Stimulated activated CD8-positive, alpha-beta memory T cell treated with anti-CD3 and anti-CD28 coated beads, Interleukin-2, amount 100 ng/mL, for 1 hour (primary cell): Measurements from ENCODE around the gene TTLL10.
"Not testable (repeated sequence)": the region's sequence is repeated elsewhere in the genome, so short reads cannot be mapped to it uniquely, and the experiment has no call there.

Experiments
- DNase-seq, 2 donors: peaks; one replicate each; pipeline ENCODE4 v3.0.0-alpha.2; 2020; ENCODE audit warnings: low read depth in 2 of 2

The TTLL10 gene

DNA sequence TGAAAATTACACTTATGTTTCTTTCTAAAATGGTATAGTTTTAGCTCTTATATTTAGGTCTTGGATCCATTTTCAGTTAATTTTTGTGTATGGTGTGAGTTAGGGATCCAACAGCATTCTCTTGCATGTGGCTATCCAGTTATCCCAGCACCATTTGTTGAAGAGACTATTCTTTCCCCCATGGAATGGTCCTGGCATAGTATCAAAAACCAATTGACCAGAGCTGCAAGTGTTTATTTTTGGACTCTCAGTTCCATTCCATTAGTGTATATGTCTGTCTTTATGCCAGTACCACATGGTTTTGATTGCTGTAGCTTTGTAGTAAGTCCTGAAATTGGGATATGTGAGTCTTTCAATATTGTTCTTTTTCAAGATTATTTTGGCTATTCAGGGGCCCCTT lies 14.3 kb downstream of the TTLL10 start:
- no peak for DNase-seq

DNA sequence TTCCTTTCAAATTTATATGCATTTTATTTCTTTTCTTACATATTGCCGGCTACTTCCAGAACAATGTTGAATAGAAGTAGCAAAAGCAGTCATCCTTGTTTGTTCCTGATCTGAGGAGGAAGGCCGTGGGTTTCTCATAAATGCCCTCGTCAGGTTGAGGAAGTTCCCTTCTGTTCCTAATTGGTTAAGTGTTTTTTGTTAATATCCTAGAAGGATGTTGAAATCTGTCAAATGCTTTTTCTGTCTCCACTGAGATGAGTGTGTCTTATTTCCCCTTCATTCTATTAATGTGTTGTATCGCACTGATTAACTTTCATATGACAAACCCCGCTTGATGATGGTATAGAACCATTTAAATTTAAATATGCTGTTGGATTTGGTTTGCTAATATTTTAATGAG lies 15.4 kb downstream of the TTLL10 start:
- no peak for DNase-seq

DNA sequence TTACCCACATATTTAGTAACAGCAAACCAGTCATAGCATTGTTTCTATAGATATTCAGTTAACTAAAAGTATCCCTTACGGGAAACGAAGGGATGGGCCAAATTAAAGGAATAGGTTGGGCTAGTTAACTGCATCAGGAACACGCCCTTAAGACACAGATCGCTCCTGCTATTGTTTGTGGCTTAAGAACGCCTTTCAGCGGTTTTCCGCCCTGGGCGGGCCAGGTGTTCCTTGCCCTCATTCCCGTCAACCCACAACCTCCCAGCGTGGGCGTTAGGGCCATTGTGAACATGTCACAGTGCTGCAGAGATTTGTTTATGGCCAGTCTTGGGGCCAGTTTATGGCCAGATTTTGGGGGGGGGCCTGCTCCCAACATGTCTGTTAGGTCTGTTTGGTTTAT lies 18.1 kb downstream of the TTLL10 start:
- DNase-seq, result no peak

DNA sequence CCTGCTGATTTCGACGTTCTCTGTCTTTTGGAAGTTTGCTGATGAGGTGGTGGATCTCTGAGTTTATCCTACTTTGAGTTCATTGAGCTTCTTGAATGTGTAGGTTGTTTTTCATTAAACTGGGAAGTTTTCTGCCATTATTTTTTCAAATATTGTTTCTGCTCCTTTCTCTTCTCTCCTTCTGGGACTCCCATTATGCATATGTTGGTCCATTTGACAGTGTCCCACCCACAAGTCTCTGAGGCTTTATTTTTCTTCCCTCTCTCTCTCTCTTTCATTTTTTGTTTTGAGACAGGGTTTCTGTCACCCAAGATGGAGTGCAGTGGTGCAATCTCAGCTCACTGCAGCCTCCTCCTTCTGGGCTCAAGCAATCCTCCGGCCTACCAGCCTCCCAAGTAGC lies 21.0 kb downstream of the TTLL10 start:
- DNase-seq, result no peak

DNA sequence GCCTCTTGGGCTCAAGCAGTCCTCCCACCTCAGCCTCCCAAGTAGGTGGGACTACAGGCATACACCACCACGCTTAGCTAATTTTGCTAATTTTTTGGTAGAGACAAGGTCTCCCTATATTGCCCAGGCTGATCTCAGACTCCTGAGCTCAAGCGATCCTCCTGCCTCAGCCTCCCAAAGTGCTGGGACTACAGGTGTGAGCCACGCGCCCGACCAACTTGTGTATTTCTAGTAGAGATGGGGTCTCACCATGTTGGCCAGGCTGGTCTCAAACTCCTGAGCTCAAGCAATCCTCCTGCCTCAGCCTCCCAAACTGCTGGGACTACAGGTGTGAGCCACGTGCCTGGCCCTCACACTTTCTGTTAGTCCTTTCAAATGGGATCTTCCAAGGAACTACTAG lies 22.0 kb downstream of the TTLL10 start:
- not testable (repeated sequence) for DNase-seq

DNA sequence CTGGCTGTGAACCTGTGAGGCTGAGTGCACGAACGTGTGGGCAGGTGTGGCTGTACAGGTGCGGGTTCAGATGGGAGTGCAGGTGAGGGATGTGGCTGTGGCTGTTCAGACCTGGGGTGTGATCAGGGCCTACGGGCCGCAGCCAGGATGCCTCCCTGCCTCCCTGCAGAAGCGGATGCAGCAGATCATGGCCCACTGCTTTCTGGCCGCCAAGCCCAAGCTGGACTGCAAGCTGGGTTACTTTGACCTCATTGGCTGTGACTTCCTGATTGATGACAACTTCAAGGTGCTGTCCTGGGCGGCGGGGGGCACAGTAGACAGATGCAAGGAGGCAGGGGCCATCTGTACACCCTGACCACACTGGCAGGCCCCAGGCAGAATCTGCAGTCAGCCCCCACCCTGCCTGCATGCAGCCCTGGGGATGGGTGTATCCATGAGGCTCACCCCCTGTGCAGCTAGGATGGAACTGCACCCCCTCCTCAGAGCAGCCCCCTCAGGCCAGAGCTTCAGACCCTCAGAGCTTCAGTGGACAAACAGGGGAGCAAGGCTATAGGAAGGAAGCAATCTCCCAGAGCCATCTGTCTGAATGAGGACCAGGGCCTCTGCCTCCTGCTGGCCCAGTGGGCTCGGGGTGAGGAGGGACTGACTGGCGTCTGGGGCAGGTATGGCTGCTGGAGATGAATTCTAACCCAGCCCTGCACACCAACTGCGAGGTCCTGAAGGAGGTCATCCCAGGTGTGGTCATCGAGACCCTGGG lies 22.9 kb downstream of the TTLL10 start:
- no peak for DNase-seq

DNA sequence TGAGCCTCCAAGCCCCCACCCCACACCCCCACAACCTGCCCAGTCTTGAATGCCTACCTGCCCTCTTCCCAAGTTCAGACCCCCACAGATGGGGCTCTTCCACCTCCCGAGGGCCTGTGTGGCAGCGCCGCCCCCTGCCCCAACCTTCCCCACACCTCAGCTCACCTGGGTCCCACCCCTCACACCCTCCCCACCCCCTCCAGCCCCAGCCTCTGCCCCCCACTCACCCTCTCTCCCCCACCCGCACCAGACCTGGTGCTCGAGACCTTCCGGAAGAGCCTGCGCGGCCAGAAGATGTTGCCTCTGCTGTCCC lies 23.5 kb downstream of the TTLL10 start:
- no peak for DNase-seq

DNA sequence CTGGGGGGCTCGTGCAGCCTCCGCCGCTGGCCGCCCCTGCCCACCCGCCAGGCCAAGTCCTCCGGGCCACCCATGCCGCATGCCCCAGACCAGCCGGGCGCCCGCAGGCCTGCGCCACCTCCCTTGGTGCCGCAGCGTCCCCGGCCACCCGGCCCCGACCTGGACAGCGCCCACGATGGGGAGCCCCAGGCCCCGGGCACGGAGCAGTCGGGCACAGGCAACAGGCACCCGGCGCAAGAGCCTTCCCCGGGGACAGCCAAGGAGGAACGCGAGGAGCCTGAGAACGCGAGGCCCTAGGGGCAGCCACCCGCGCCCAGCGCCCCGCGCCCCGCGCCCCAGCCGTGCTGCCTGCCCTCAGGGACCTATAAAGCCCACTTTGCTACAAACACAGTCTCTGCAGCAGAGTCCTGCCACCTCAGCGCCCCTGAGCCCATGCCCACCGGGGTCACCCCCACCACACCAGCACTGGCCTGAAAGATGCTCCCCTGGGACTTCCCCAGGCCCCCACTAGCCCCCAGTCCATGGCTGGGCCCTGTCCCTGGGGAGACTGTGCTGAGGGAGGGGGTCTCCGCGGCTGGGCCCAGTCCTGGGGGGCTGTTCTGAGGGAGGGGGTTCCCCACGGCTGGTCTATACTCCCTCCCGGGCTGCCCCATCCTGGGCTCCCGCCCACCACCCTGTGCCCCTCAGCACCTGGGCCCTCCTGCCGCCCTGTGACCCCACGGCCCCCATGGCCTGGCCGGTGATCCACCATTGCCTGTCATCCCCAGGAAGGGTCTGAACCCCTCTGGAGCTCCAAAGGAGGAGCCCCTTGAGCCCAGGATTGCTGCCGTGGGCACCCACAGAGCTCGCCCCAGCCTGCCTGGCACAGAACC lies 24.1 kb downstream of the TTLL10 start:
- no peak for DNase-seq

DNA sequence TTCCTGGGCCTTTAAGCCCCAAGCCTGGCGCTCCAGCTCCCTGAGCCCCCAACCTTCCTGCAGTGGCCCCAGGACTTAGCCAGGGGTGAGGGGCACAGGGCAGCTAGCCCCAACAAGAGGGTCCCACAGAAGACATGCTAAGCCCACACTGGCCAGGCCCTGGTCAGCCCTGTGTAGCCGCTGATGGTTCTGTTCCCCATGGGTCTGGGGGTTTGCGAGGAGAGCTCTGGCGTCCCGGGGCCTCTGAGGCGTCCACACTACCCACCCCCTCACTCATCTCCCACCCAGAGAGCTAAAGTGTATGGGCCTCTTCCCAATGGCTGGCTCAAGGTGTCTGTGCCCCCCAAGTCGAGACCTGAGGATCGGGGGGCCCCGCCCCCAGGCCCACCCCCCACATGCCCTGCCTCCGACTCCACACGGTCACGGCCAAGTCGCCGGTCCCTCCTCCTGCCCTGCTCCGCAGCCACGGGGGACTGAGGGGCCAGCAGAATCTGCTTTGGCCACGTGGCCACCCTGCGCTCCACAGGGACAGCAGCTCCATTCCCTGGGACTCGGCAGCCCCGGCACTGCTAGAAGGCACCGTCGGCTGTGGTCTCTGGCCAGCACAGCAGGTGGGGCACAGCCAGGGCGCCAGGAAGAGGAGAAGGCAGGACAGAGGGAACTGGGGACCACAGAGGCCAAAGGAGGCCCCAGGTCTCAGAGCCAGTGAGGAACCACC lies 24.9 kb downstream of the TTLL10 start:
- no peak for DNase-seq

DNA sequence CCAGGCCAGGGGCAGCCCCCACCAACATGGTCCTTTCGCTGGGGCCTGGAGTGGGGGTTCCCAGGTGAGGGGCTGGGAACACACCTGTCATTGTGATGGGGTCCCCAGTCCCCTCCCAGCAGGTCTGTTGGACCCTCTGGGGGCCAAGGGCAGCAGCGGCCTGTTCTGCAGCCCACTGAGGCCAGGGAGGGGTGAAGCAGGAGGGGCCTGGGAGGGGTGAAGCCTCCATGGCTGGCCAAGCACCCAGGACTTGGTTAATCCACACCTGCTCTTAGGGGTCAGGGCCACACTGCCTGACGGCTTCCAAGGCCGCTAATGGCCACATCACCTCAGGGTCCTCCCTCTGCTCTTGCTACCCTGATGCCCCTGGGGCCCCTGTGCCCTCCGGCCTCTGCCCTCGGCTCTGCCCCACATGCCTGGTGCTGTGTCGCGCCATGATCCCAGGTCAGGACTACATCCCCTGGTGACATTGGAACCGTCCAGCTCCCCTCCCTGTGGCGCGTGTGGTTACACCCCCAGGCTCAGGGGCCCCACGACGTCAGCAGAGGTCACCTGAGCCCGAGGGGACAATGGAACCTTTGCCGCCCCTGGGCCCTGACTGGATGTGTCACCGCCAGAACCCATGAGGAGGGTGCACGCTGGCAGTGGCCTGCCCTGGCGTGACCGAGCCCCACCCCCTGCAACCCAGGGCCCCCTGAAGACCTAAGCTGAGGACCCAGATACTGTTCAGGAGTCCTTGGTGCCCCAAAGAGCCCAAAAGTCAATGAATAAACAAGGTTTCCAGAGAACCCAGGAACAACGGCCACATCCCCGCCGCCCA lies 25.7 kb downstream of the TTLL10 start:
- DNase-seq, result no peak

DNA sequence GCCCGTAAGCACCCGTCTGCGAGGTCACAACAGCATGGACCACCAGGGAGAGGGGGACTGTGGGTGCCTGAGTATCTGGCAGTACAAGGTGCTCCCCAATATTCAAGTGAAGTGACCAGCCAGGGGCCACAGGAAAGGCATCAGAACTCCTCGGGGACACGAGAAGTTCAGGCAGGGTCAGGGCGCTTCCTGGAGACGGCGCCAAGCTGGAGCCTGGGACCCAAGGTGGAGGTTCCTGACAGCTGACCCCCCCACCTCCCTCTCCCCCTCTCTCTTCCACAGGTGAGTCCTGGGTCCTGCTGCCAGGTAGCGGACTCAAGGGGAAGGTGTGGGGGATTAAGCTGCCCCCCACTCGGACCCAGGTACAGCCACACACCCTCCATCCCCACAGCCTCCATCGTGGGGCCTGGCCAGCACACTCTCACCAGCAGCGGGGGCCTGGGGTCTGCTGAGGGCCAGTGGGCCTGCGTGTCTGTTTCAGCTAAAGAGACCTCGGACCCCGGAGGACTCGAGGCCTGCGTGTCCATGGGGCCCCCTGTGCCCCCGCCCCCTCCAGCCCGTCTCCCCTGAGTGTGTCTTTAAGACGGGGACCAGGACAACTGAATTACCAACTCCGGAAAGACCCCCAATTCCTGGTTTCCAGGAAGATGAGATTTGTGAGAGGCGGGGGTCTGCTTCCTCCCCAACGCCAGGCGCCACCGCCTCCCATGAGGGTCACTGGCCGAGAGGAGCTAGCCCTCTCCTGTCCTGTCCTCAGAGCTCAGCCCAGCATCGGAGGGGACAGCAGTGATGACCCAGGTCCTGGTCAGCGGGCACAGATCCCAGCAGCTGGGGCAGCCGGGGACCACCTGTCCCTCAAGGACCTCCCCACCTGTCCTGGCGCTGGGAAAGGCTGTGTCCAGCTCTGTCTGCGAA lies 26.5 kb downstream of the TTLL10 start:
- DNase-seq, result no peak

DNA sequence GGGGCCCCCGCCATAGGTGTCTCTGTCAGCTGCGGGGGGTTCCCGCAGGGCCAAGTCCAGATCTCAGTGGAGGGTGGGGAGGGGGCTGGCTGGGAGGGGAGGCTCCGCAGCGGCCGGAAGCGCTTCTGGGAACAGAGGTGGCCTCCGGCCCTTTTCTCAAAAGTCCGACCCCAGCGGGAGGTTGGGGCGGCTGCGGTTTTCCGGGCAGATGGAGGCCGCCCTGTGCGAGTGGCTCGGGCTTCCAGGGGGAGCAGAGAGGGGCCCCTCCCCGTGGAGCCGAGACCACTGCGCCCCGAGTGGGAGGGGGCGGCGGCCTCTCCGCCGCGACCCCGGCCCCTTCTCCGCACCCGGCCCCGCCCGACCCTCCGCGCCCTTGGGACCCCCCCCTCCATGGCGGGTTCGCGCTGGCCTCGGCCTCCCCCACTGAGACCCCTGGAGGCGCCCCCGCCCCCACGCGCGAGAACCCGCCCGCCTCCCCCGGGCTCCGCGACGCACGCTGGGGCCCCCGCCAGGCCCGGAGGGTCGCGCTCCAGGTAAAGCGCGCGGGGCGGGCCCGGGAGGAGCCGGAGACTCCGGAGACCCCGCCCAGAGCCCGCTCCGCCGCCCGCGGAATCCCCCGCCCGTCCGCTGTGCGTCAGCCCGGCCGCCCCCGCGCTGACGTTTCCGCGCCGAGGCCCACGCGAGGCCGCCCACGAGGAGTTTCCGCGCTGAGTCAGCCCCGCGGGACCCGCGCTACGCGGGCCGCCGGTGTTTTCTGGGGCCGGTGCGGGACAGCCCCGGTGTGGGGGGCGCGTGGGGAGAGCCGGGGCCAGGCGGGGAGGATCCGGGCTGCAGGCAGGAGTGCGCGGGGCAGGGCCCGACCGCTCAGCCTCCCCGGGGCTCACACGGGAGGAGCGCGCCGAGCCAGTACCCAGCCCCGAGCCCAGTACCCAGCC lies 27.5 kb downstream of the TTLL10 start:
- DNase-seq, result peak; percentile 72 to 82

DNA sequence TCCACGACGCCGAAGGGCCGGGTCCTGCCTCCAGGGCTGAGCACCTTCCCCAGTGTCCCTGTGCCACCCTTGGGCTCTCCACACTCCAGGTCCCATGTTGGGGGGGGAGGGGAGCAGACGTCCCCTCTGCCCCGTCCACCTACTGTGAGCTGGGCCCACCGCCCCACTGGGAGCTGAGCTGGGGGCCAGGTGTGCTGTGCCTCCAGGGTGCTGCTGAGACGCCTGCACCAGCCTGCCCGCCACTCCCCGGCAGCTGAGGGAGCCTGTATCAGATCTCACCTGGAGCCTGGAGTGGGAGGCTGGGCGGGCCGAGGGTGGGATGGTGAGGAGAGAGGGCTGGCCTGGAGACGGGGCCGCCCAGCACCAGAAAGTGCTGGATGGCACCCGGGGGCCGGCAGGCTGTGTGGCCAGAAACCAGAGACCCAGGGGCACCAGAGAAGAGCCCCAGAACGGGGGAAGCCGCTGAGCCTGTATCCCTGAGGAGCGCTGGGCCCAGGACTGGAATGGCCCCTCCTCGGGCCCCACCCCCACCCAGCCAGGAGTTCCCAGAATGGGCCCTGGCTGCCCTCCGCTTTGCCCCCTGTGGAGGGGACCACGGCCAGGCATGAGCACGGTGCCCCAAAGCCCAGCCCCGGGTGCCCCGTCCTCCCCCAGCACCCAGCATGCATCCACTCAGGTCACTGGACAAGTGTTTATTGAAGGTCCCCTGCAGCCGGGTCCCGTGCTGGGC lies 29.3 kb downstream of the TTLL10 start:
- no peak for DNase-seq

DNA sequence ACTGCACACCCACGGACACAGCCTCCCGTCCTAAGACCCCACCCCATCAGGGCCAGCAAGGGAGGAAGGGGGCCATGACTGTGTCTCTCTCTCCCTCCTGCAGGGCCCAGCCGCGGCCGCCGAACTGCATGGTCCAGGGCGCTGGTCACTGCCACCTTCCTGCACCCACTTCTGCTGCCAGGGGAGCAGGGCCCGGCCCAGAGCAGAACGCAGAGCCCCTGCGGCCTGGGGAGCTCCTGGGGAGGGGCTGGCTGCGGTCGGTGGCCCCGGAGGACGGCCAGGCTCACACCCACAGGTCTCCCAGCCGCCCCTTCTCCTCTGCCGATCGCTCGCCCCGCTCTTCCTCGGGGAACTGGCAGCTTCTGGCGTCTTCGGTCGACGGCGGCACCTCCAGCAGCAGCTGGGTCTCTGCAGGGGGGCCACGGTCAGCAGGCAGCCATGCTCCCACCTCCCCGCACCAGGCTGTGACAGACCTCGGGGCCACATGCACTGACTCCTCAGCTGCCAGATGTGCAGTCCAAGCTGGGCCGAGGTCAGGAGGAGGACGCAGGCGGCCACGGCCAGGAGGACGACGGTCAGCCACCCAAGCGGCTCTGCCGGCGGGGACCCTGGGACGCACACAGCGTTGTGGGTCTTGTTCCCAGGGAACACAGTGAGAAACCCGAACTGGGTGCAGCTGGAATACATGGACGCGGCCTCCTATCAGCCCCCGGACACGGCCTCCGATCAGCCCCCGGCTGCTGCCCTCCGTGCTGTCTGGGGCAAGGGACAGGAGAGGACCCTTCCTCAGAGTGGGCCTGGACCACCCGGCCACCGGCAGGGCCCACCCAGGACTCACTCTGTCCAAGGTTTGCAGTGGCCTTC lies 30.1 kb downstream of the TTLL10 start:
- no peak for DNase-seq

DNA sequence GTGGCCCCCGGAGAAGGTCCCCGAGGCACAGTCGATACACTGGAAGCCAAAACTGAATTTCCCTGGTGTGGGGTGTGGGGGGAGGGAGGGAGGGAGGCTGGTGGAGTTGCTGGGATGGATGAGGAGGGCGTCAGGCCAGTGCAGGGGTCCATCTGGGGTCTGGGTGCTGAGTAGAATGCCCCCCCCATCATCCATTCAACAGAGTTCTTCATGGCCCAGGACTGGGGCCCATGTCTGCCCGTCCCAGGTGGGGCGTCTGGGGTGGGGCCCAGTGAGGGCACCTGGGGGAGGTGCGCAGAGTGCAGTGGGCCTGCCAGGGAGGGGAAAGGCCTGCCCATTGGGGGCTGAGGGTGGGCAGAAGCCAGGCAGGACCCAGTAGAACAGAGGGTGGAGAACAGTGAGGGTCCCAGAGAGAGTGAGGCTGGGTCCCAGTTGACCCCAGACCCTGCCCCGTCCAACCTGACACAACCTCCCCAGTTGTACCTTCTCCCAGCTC lies 30.8 kb downstream of the TTLL10 start:
- no peak for DNase-seq

DNA sequence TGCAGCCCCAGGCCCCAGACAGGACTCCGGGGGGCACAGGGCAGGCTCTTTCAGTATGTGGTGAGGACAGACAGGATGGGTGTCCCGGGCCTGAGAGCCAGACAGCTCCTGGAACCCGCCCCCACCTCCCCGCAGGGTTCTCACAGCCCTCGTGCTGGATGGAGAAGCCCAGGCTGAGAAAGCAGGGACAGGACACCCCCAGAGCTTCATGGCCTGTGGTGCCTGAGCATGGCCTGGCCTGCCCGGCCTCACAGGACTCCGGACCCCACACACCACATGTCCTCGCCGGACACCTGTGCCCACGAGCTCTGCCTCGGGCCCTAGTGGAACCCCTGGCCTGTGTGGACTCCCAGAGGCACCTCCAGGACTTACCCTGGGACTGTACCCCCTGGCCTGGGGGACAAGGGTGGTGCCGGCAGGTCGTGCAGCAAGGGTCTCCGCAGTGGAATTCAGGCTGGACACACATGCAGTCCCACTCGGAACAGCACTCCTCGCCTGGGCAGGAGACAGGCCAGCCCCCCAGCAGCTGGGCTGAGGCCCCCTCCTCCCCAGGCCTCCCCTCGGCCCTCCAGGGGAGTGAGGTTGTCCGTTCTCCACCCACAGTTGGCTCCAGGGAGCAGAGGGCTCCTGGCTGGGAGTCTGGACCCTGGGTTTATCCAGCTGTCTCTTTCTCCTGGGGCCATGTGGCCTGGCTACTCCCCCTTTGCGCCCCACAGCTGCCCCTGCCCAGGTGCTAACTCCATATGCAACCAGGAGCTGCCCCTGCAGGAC lies 31.5 kb downstream of the TTLL10 start:
- DNase-seq, result no peak

DNA sequence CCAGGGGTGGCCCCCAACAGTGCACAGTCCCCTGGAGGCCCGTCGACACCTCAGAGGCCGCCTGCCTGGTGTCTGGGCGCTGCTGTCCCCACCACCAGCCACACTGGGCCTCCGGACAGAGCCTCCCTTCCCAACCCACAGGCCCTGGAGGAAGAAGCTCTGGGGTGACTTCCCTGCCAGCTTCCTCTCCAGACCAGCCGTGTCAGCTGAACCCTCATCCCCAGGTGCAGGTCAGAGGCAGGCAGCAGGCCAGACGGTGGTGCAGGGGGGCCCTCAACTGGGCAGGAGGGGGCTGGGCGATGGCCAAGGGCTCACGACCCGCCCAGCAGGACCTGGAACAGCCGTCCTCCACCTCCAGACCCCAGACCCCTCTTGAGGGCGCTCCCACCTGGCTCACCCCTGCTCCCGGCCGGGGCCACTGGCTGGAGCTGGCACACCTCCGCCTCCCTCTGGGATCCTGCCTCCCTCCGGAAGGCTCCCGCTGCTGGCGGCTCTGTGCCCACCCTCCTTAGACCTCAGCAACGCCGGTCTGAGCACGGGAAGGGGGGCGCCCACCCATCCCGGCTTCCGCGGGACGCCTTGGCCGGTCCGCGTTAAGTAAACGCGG lies 32.2 kb downstream of the TTLL10 start:
- DNase-seq, result no peak
